ES-I3 (cell line): ENCODE measurements around the gene CASP8AP2.
A peak's percentile ranks its signal among the peaks of the same experiment; 100 is the strongest.
"Not testable (repeated sequence)": the region's sequence is repeated elsewhere in the genome, so short reads cannot be mapped to it uniquely, and the experiment has no call there.

Experiments
- H3K36me3 ChIP-seq: 2 replicates; pipeline ENCODE4 v1.6.1; 2013; ENCODE audit warnings: mild to moderate bottlenecking, low read length, control low read depth, moderate library complexity; ENCODE audit not compliant: insufficient read depth
- H3K4me1 ChIP-seq: 2 replicates; pipeline ENCODE4 v1.6.1; 2013; ENCODE audit warnings: mild to moderate bottlenecking, control low read depth, low read length; ENCODE audit not compliant: insufficient read depth
- H3K9ac ChIP-seq: 2 replicates; pipeline ENCODE4 v1.6.1; 2013; ENCODE audit warnings: low read depth, mild to moderate bottlenecking, low read length, moderate library complexity
- H3K9me3 ChIP-seq: 2 replicates; pipeline ENCODE4 v1.6.1; 2013; ENCODE audit warnings: mild to moderate bottlenecking, low read length, moderate library complexity; ENCODE audit not compliant: control insufficient read depth, insufficient read depth

CASP8AP2 gene

GRCh38 chr6:89887452-89888137, 57.9 kb downstream of the CASP8AP2 start:
- H3K9me3 ChIP-seq = no peaks in the 10 kb centered on the region
- no peaks in the 10 kb centered on the region for H3K36me3 ChIP-seq
- no peak overlapping the region for H3K9ac ChIP-seq
- peaks cover 4% of the 10 kb centered on the region; the same call in 1 of the 2 replicates for H3K4me1 ChIP-seq

DNA sequence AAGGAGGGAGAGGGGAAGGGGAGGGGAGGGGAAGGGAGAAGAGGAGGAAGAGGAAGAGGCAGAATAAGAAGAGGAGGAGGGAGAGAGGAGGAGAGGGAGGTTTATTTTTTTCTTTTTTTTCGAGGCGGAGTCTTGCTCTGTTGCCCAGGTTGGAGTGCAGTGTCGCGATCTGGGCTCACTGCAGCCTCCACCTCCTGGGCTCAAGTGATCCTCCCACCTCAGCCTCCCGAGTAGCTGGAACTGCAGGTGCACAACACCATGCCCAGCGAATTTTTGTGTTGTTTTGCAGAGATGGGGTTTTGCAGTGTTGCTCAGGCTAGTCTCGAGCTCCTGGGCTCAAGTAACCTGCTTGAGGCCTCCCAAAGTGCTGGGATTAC, 58.4 kb downstream of the CASP8AP2 start:
- no peaks in the 10 kb centered on the region for H3K9me3 ChIP-seq
- no peaks in the 10 kb centered on the region for H3K36me3 ChIP-seq
- H3K9ac ChIP-seq = no peak overlapping the region
- H3K4me1 ChIP-seq = peaks cover 4% of the 10 kb centered on the region; the same call in 1 of the 2 replicates

DNA sequence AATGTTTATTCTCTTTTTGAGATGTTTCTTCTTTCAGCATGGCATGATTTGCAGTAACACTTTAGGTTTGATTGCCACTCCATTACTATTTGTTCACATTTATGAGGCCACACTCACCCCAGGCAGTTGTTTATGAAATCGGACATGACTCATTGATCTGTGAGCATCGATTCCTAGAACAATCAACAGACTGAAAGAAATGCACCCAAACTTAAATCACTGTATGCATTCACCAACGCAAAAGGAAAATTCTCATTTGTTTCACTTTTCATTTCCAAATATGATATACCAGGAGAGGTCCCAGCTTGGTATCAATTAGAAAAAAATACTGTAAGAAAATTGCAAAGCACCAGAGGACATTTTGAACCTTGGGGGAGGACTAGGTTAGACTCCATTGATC, 59.2 kb downstream of the CASP8AP2 start:
- Histone ChIP-seq H3K36me3 (no peaks in the 10 kb centered on the region), H3K4me1 (peaks cover 4% of the 10 kb centered on the region; the same call in 1 of the 2 replicates), H3K9ac (no peak overlapping the region), H3K9me3 (no peaks in the 10 kb centered on the region)

DNA sequence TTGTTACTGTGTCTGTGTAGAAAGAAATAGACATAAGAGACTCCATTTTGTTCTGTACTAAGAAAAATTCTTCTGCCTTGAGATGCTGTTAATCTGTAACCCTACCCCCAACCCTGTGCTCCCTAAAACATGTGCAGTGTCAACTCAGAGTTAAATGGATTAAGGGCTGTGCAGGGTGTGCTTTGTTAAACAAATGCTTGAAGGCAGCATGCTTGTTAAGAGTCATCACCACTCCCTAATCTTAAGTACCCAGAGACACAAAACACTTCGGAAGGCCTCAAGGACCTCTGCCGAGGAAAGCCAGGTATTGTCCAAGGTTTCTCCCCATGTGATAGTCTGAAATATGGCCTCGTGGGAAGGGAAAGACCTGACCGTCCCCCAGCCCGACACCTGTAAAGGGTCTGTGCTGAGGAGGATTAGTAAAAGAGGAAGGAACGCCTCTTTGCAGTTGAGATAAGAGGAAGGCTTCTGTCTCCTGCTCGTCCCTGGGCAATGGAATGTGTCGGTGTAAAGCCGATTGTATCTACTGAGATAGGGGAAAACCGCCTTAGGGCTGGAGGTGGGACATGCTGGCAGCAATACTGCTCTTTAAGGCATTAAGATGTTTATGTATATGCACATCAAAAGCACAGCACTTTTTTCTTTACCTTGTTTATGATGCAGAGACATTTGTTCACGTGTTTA, 61.3 kb downstream of the CASP8AP2 start:
- not testable (repeated sequence) for H3K9ac ChIP-seq, H3K9me3 ChIP-seq, H3K36me3 ChIP-seq, H3K4me1 ChIP-seq

GRCh38 chr6:89892577-89892976, 62.9 kb downstream of the CASP8AP2 start:
- H3K4me1 ChIP-seq = peaks cover 13% of the 10 kb centered on the region
- not testable (repeated sequence) for H3K9ac ChIP-seq, H3K9me3 ChIP-seq, H3K36me3 ChIP-seq

DNA sequence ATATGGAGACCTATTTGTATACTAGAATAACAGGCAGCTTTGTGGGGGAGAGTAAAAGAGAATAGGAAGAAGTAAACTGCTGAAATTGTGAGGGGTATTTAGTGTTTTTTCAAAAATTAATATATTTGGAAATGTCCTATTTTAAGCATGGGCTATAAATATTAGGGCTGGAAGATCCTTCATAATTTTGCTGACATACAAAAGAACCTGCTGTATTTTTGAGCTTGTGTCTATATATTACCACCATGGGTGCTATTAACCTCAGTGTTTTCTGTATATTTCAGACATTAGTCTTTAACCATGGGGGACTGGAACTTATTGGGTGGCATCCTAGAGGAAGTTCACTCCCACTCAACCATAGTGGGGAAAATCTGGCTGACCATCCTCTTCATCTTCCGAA, 64.5 kb downstream of the CASP8AP2 start, which contains the start of gene GJA10:
Gene GJA10 (plus strand): TSS at position 301 of the 400 bp plus-strand sequence. CDS start 0 bp downstream, at position 301.
- no peak within 1 kb of the TSS for H3K9ac ChIP-seq
- no peaks in the 10 kb centered on the region for H3K9me3 ChIP-seq
- H3K4me1 ChIP-seq = peaks cover 13% of the 10 kb centered on the region
- H3K36me3 ChIP-seq = no peaks in the 10 kb centered on the region

DNA sequence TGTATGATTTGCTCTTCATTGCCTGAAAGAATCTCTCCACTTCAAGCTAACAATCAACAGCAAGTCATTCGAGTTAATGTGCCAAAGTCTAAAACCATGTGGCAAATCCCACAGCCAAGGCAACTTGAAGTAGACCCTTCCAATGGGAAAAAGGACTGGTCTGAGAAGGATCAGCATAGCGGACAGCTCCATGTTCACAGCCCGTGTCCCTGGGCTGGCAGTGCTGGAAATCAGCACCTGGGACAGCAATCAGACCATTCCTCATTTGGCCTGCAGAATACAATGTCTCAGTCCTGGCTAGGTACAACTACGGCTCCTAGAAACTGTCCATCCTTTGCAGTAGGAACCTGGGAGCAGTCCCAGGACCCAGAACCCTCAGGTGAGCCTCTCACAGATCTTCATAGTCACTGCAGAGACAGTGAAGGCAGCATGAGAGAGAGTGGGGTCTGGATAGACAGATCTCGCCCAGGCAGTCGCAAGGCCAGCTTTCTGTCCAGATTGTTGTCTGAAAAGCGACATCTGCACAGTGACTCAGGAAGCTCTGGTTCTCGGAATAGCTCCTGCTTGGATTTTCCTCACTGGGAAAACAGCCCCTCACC, 65.7 kb downstream of the CASP8AP2 start:
- Histone ChIP-seq H3K36me3 (no peaks in the 10 kb centered on the region), H3K9ac (no peak overlapping the region)

GRCh38 chr6:89910001-89910901, 80.6 kb downstream of the CASP8AP2 start:
- not testable (repeated sequence) for H3K9me3 ChIP-seq, H3K4me1 ChIP-seq, H3K36me3 ChIP-seq, H3K9ac ChIP-seq

More for the DNA sequence above, 65.7 kb downstream of the CASP8AP2 start:
- H3K9me3 ChIP-seq = no peaks in the 10 kb centered on the region
- H3K4me1 ChIP-seq = peaks cover 13% of the 10 kb centered on the region

GRCh38 chr6:89910902-89911240, 81.2 kb downstream of the CASP8AP2 start:
- peaks cover 3% of the 10 kb centered on the region; the same call in 1 of the 2 replicates for H3K4me1 ChIP-seq
- H3K9me3 ChIP-seq = no peaks in the 10 kb centered on the region; the same call in 1 of the 2 replicates
- H3K36me3 ChIP-seq = no peaks in the 10 kb centered on the region
- H3K9ac ChIP-seq = peak overlapping the region; percentile 23; the same call in 1 of the 2 replicates

GRCh38 chr6:89916136-89916920, 86.6 kb downstream of the CASP8AP2 start:
- H3K36me3 ChIP-seq = no peaks in the 10 kb centered on the region
- H3K9ac ChIP-seq = no peak overlapping the region
- H3K4me1 ChIP-seq = no peaks in the 10 kb centered on the region; the same call in 1 of the 2 replicates
- H3K9me3 ChIP-seq = no peaks in the 10 kb centered on the region

DNA sequence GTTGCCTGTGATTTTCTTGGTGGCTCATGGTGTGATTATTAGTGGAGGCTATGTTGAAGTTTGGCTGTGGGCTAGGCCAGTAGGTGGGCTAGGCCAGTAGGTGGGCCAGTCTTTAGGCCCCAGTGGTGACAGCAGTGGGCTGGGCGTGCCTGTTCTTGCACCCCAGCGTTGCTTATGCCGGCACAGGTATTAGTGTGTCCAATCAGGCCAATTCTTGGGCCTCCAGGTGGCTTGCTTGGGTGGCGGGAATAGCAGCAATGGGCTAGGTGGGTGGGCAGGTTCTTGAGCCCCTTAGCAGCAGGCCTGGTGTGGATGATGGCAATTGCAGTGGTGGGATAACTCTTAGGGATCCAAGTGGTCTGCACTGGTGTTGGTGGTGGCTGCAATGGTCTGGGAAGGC, 87.5 kb downstream of the CASP8AP2 start:
- H3K36me3 ChIP-seq = no peaks in the 10 kb centered on the region

DNA sequence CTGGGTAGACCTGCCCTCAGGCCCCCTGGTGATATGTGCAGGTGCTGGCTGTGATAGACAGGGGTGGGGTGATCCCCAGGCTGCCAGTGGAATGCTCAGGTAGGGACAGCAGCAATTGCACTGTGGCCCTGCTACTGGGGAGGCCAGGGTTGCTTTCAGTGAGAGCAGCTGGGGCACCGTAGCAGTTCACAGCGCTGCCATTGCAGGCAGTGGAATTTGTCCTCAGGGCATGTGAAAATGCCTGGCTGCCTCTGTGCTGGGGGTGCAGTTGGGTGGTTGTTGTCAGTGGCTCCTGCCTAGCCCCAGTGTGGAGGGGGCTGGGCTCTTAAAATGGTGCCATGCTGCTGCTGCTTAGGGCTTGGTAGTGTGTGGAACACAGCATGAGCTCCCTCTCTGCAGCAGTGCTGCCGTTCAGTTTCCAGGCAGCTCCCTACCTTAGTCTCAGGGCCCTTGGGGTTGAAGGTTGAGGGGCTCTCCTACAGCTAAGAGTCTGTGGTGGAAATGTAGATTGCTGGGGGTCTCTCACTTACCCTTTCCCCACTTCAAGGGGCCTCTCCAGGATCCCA, 88.2 kb downstream of the CASP8AP2 start:
- no peaks in the 10 kb centered on the region for H3K36me3 ChIP-seq
- H3K4me1 ChIP-seq = no peaks in the 10 kb centered on the region; the same call in 1 of the 2 replicates
- no peaks in the 10 kb centered on the region for H3K9me3 ChIP-seq
- H3K9ac ChIP-seq = no peak overlapping the region

More for the DNA sequence above, 87.5 kb downstream of the CASP8AP2 start:
- Histone ChIP-seq H3K9me3 (no peaks in the 10 kb centered on the region), H3K9ac (no peak overlapping the region), H3K4me1 (no peaks in the 10 kb centered on the region; the same call in 1 of the 2 replicates)
